ENCODE results near the gene MYZAP.

Gene MYZAP

DNA sequence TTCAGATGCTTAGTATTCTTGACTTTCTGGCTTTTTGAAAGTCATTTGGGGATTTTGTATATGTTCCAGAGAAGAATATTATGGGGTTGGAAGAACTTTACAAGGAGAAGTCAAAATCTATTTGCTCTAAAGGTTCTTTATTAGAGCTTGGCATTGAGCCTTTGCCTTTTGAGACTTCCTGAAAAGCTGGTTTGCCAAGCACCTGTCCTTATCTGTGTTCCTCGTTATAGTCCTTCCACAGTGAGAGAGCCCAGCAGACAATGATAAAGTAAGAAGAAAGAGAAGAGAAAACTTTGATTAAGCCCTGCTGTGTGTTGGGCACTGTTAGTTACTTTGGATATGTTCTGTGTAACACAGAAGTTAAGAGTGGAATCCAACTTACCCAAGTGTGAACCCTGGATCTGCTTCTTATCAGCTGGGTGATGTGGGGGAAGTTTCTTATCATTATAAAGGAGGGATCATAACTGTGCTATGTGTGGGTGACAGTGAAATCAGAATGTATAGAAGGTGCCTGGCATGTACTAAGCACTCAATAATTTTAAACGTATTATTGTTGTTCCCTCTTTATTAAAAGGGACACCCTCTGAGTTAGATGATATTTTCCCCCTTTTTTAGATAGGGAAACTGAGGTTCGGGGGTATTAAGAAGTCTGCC lies 70.5 kb downstream of the MYZAP start:
- DNase-seq (ENCODE audit: low read depth): no peak

DNA sequence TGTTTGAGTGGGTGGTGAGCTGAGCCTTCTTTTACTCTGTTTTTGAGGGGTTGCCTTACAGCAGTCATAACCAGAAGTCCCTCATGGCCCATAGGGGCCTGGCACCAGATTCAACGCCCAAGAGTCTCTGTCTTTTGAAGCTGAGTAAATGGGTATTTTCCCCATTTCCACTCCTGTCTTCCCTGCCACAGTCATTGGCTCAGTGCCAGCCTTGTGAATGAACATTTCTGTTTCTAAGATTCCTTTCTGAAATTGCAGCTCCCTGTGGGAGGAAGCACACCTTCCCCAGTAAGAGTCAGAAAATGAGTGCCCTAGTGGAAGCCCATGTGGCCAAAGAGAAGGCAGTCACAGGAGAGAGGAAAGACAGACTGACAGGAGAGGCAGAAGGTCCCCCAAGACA lies 71.1 kb downstream of the MYZAP start:
- no peak for DNase-seq (ENCODE audit: low read depth)

DNA sequence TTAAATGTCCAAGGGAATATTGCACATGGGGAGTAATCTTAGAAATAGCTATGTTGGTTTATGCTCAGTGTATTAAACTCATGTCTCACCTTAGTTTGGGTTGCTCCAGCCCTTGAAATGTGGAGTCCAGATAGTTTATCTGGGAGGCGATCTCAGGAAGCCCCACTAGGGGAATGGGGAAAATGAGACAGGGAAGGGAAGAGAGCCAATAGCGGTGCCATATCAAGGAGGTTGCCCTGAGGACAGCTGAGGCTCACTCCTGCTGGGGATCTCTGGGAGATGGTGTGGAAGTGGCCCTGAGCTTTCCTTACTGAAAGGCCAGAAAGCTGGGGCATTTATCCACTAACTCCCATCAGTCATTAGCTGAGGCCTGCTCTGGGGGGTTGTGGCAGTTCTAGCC lies 71.6 kb downstream of the MYZAP start:
- DNase-seq (ENCODE audit: low read depth): no peak

DNA sequence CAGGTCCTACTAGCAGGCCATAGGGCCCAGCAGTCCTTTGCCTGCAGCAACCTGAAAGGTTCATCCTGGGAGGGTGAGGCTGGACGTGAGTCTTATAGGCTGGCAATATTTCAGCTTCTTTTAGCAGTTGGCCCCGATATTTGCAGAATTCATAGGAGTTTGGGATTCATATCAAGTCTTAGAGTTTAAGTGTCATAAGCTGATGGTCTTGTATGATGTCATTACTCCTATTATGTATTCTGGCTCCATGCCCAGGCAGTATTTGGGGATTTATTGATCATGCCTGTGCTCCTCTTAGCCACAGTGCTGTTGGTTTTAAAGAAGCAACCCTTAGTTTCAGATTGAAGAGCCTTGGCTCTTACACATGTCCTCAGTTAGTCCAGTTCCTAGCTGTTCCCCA lies 73.5 kb downstream of the MYZAP start:
- DNase-seq (ENCODE audit: low read depth): no peak

DNA sequence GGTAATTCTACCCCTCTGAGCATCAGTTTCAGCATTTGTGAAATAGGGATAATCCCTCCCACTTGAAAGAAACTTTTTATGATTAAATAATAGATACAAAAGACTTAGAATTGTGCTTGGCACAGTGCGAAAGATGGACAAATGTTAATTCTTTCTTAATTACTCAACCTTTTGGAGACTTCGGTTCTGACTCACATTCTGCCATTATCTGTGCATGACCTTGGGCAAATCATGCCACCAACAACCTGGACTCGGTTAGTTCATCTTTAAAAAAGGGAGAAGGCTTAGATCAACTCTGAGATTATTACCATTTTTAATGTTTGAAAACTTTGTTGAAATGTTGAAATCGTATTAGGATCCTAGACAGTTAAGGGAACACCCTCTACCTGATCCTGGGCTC lies 74.2 kb downstream of the MYZAP start:
- DNase-seq (ENCODE audit: low read depth): no peak

DNA sequence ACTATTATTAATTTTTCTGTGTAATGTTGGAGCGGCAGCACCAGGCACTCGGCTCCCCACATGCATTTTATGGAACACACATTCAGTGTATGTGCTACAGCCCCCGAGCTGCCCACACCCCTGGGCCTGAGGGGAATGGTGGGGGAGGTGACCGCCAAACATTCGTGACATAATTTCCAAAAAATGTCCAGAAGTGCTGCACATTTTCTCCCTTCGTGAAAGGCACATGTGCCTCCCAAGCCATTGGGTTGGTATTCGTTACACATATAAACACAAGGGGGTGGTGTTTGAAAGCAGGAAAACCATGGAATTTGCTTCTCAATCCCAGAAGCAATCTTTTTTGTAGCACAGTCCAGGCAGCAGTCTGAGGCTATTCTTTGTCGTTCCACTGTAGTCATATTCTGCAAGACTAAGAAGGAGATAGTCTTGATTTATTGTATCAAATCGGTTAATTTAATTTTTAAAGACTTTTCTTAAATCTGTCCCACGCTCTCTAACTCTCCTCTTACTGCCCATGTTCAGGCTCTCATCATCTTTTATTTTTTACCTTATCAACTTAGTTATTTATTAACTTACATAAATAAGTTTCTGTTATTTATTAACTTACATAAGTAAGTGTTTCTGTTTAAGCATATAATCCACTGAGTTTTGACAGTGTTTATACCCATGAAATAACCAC lies 75.6 kb downstream of the MYZAP start:
- peak; percentile 66 for DNase-seq (ENCODE audit: low read depth)

DNA sequence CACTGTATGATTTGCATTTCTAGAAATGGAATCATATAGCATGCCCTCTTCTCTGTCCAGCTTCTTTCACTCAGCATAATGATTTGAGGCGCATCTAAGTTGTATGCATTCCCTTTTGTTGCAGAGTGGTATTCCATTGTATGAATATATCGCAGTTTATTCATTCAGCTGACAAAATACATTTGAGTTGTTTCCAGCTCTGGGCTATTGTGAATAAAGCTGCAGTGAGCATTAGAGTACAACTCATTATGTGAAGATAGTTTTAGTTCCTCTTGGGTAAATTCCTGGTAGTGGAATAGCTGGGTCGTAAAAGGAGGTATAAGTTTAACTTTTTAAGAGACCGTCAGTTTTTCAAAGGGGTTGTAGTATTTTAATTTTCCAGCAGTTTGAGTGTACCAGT lies 76.3 kb downstream of the MYZAP start:
- DNase-seq (ENCODE audit: low read depth): no peak

DNA sequence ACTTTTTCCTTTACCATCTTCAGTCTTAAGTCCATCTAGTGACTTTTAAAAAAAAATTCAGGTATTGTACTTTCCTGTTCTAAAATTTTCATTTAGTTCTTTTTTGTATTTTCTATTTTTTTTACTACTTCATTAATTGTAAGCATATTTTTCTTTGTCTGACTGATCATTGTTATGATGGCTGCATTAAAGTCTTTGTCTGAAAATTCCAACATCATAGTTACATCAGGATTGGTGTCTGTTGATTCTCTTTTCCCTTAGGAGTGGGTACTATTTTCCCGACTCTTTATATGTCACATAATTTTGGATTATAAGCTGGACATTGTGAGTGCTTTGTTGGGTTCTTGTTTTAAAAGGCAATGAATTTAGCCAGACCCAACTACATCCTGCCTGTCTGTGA lies 79.9 kb downstream of the MYZAP start:
- DNase-seq (ENCODE audit: low read depth): peak; percentile 13

DNA sequence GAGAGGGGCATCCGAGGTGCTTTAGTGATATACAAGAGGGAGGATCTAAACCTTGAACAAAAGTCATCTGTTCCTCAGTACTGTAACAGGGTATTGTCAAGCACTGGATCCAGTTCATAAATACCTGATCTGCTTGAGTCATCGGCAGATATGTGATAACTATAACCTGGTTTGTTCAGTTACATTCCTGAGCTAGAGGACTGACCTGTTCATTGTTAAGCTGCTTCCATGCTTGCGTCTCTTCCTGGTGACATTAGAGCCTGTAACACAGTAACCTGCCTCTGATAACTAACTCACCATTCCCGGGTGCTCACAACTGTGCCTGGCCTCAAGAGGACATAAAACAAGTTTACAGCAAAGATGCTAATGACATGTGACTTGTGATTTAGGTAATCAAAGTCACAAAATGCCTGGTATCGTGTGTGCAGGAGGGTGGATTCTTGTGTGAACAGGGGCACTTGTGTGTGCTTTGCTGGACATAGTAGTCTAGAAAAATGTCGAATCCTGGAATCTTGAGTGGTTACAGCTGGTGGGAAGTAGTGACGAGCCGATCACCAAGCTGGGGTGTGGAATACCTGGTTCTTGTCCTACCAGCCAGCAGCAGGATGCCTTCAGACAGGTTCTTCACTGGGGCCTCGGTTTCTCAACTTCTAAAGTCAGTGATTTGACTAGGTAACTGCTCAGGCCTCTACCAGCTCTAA lies 83.9 kb downstream of the MYZAP start:
- no peak for DNase-seq (ENCODE audit: low read depth)

DNA sequence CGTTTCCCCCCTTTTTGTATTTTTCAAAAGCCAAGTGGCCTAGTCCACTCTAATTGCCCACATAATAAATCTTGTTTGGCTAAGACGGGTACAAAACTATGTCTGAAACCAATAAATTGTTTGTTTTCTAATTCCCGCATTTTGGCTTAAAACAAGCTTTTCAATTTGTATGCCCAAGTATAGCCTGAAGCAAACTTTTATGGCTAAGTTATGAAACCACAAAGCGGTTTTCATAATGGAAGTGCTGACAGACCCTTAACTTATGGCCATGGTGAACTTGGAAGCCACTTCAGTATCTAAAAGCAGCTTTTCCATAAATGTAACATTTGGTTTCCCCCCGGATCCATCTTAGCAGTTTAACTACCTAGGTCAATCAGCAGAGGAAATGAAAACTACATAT lies 84.9 kb downstream of the MYZAP start:
- DNase-seq (ENCODE audit: low read depth): no peak

DNA sequence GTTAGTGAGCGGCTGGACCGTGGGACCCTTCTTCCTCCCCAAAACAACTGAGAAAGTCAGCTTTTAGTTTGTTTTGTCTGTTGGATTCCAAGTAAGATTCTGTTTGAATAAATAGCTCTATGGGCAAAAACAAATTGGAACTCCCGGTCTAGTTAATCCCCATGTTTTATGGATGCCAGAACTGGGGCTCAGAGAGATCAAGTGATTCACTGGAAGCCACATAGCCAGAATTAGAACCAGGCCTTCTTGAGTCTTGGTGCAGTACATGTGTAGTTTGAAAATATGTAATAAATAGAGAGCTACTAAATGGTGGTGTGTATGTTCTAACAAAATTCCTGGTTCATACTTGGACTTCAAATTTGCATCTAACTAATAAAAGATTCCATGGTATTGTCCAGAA lies 85.5 kb downstream of the MYZAP start:
- DNase-seq (ENCODE audit: low read depth): peak; percentile 30

DNA sequence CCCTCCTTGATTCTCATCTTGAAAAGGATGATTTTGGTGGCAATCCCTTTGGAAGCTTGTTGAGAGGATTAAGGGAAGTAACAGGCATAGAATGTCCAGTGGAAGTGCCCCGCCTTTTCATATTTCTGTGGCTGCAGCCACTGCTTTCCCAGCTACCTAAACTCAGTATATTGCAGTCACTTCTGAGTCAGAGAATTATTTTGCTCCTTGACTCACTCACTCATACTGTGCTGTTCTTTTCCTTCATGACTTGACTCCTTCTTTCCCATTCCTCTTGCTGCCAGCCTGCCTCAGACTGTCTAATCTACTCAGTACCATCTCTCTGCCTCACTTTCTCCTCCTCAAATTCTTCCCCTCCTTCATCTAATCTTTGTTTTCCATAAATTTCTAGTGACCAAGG lies 88.3 kb downstream of the MYZAP start:
- peak; percentile 75 for DNase-seq (ENCODE audit: low read depth)

DNA sequence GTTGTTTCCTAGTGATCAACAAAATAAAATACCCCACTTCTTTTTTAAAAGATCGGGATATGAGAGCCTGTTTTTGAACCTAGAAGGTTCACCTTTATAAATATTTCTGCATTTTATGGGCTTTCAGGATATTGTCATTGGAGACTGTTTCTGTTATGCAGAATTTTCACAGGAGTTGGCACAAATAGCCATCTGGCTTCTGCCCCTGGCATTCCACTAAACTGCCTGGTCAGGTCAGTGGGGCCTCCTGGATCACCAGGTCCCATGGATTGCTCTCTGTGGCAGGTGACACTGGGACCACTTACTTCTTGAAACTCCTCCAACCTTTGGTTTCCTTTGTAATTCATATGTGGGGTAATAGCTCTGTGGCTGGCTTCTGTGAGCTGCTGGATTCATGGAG lies 89.3 kb downstream of the MYZAP start:
- DNase-seq (ENCODE audit: low read depth): no peak

DNA sequence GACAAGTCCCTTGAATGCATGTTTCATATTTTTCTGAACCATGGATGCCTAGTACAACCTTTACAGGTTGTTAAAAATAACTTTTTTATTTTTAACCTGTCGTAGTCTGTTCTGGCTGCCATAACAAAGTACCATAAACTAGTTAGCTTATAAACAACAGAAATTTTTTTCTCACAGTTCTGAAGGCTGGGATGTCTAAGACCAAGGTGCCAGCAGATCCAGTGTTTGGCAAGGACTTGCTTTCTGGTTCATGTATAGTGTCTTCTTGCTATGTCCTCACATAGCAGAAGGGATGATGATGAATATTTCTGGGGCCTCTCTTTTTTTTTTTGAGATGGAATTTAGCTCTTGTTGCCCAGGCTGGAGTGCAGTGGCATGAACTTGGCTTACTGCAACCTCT lies 91.8 kb downstream of the MYZAP start:
- no peak for DNase-seq (ENCODE audit: low read depth)

DNA sequence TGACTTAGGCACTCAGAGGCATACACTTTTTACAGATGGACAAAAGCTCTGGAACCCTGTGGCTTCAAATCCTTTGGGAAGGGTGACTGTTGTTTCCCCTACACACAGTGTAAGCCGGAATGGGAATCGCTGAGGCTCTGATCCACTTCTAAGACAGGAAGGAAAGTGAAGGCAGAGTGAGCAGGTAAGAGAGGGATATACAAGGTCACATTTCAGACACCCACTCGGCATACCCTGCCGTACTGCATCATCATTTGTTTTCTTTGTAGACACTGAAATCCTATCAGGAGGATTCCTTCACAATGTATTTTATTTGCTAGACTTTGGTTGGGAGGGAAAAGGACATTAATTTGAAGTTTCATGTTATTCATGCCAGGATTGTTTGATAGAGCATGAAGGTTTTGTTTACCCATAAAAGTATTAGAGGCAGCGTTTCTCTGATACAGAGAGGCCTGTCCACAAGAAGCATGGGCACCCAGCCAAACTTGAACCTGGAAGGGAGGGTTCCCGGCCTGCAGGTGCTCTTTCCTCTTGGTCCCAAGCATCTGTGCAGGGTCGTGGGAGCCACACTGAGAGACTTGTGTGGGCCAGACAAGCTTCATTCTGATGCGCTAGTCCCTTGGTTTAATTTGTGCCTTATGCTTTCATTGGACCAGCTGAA lies 92.9 kb downstream of the MYZAP start:
- DNase-seq (ENCODE audit: low read depth): no peak

DNA sequence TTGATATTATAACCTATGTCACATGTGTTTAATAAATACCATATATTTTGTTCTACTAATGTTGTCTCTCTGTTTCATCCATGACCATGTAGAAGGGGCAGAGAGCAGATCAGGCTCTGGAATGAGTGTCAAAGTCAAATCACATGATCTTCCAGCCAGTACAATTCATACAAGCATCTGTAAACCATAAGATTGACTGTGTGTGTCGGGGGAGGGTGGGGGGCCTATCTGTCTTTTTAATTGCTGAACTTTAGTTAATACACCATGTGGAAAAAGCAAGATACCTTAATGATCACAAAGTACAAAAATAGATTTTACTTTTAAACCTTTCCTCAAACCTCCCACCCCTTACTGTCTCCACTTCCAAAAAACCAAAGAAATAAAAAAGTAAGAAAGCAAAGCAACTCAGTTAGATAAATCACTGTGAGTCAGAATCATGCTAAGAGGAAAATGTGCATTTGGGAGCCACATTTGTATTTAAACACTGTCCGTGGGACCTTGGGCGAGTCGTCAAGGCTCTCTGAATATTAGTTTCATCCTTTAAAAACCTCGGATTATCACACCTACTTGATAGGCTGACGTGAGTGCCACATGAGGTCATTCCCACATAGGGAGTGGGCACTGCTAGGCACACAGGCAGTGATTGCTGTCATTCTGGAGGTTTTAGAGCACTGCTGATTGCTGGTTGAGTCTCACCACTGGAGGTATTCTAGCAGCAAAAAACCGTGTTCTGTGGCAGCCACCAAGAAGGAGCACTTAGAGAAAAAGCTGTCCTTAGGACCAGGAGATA lies 93.8 kb downstream of the MYZAP start:
- DNase-seq (ENCODE audit: low read depth): peak; percentile 17

DNA sequence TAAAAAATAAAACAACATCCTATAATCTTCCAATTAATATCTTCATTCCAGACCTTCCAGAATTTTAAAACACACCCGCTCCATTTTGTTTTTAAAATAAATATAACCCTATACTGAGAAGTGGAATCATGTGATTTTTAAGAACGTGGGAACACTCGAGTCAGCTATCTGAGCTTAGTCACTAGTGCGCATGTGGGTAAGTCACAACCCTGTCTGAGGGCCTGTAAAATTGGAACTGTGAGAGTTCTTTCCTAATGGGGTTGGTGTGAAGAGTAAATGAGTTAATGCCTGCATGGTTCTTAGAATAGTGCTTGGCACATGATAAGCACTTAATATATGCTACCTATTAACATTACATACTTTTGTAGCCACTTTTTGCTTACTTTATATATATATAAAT lies 95.0 kb downstream of the MYZAP start:
- peak; percentile 81 for DNase-seq (ENCODE audit: low read depth)

DNA sequence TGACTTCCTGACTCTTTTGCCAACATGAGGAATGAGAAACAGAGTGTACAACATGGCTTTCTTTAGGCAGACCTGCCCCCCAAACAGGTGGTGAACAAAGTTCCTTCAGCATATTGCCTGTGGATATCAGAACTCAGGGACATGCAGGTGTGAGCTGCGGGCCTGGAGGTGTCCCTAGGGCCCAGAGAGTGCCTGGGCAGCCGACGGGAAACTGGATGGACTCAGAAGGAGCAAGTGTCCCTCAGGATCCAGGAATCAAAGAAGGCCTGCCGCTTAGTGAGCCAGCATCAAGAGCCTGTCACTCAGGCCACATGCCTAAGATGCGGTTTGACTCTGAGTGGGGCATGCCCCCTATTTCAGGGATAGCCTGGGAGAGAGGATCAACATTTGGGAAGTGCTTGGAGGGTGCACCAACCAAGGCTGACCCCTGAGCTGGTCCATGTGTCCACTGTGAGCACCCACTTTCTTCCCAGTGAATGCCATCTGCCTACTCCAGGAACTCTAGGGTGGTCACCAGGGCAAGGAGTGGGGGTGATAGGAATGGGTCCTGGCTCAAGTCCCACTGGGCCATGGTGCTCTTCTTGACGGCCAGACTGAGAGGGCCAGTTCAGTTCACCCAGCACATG lies 98.8 kb downstream of the MYZAP start:
- no peak for DNase-seq (ENCODE audit: low read depth)

DNA sequence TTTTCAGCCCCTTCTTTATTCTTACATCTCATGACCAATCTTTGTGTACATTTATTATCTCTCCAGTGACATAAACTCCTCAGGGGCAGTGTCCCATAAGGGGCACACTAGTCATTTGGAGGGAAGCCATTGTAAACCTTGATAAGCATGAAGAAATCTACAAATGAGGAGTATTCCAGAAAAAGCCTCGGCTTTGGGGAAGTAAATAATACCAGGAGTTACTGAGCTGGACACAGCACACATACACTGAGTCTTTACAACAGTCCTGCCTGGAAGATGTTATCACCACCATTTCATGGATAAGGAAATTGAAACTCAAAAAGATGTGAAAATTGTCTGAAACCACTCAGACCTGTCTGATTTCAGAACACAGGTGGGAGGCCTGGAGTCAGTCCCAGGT lies 99.4 kb downstream of the MYZAP start:
- no peak for DNase-seq (ENCODE audit: low read depth)

DNA sequence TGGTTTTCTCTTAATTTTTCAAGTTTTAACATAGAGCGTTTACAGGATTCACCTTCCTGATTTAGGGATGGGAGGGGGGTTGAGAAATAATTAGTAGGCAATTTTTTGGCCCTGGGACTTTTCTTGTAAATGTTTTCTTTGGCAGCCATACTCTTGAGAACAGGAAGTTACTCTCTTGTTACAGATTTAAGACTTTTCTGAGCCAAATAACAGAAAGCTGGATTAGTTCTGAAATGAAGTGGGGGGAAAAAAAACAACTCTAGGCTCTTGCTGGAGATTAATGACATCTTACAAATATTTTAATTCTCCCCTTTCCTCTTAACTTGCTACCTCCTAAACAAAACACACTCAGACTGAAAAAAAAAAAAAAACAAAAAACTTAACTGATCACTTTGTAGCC lies 101.0 kb downstream of the MYZAP start:
- DNase-seq (ENCODE audit: low read depth): peak; percentile 85

DNA sequence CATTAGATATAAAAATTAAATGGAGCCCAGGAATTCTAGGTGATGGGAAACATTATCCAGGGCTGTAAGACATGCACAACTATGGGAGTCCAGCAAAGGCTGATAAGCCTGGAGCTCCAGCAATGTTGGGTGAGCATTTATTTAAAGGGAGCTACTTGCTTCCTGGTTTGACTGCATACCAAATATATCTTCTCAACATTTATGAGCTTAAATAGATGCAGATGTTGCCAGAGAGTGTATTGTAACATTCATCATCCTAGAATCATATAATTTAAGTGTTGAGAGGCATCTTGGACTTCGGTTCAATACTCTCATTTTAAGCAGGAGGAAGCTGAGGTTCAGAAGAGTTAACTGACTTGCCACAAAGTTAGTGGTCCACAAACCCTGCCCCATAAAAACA lies 102.6 kb downstream of the MYZAP start:
- peak; percentile 43 for DNase-seq (ENCODE audit: low read depth)

DNA sequence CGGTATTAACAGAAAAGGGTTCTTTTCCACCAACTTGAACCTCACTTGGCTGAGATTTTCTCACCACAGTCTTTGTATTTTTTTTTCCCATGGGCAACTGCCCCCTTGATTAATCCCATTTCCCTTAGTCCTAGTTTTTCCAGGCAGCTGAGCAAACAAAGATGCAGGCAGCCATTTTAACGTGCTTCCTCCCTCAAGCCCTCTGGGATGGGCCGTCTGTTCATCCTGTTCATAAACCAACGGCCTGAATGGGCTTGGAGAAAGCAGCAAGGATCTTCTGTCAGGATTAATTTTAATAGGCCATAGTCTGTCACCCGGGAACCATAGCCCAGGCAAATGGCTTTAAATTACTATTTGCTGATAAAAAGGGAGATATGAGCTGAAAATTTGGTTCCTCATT lies 104.4 kb downstream of the MYZAP start:
- no peak for DNase-seq (ENCODE audit: low read depth)
